ENCODE data around the gene MRPL19. TPM values are rescaled to one million over a fixed set of nuclear protein-coding genes. Genes with fewer than 3 reads are reported as not detected.
A peak's percentile ranks its signal among the peaks of the same experiment; 100 is the strongest.

The MRPL19 gene
- total and polyA plus RNA-seq, 2 of the 13 experiments (the other 11 are each of a cell fraction or from before 2014, with no cell fraction given): 43.2 to 163 TPM

DNA sequence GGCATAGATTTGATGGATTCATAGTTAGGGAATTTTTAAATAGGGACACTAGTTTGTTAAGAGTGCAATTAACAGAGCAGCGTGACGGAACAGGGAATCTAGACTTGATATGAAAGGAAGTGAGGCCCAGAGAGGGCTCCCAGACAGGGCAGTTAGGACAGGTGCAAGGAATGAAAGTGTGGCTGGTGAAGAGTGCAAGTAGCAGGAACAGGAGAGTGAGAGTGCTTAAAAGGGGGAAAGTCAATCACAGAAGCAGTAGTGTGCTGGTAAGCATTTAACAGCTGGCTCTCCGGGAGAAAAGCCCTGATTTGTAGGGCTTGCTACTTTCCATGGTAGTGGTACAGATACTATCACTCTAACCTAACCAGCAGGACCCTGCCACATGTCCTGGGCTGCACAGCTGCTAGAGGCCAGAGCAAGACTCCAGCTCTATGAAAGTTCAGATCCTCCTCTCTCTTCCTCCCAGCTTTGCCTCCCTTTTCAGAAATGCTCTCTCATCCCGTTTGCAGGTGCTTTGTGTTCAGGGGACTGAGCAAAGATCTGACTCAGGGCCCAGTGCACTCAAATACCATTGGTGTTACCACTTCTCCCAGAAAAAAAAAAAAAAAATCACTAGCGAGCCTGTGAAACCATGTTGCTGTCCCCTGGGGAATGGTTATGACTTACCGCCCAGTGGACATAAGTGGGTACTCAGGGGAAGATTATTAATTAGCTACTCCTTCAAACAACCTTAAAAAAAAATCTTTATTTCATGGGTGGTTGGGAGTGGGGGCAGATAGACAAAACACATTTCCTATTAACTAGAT, 82.2 kb downstream of the MRPL19 start:
- FAIRE-seq (no peak), ATAC-seq (peak; percentile 61), DNase-seq (ENCODE audit: low spot score) (no peak)
- no peak overlapping the region for H3K4me2 ChIP-seq (ENCODE audit: low read depth, low read length)
- ChIA-PET CTCF (ENCODE audit: low intra/inter-chr PET ratio, low total read pairs) (interaction anchor here (0.8 kb wide), 1 partner anchor 871 kb away, joined by 3 read pairs; no protein-coding TSS in a partner anchor), POLR2A (no interaction called here)
- no TSS peak for BruUV-seq (replicated peaks)
- no peaks in the 10 kb centered on the region for H3K4me1 ChIP-seq (ENCODE audit: insufficient read depth, low read length)
- intact Hi-C loops (cut with micrococcal nuclease; ENCODE audit: unreplicated experiment): no loop called here
- H3K4me3 ChIP-seq (replicated peaks in 1 of 3; ENCODE audit: insufficient read depth in 1 of 3, low read depth in 2 of 3, low read length in 3 of 3): no peak overlapping the region
- H3K27ac ChIP-seq (ENCODE audit: extremely low read length, insufficient read depth, low read length): no peak overlapping the region
- in situ Hi-C loops (cut with HindIII; ENCODE audit: extremely low pct_ligation_motif_present, low pct_unique_long_range_greater_than_20kb): no loop called here
- 21% methylated on average over 6 of the region's 6 CpGs for WGBS (ENCODE audit: low lambda C conversion rate)
- TF ChIP-seq, protein P1, sequence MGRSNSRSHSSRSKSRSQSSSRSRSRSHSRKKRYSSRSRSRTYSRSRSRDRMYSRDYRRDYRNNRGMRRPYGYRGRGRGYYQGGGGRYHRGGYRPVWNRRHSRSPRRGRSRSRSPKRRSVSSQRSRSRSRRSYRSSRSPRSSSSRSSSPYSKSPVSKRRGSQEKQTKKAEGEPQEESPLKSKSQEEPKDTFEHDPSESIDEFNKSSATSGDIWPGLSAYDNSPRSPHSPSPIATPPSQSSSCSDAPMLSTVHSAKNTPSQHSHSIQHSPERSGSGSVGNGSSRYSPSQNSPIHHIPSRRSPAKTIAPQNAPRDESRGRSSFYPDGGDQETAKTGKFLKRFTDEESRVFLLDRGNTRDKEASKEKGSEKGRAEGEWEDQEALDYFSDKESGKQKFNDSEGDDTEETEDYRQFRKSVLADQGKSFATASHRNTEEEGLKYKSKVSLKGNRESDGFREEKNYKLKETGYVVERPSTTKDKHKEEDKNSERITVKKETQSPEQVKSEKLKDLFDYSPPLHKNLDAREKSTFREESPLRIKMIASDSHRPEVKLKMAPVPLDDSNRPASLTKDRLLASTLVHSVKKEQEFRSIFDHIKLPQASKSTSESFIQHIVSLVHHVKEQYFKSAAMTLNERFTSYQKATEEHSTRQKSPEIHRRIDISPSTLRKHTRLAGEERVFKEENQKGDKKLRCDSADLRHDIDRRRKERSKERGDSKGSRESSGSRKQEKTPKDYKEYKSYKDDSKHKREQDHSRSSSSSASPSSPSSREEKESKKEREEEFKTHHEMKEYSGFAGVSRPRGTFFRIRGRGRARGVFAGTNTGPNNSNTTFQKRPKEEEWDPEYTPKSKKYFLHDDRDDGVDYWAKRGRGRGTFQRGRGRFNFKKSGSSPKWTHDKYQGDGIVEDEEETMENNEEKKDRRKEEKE (IDR thresholded peaks at IDR 0.05): no peak
- TF ChIP-seq ZBTB3 (CRISPR knock-in tag; IDR thresholded peaks at IDR 0.05; ENCODE audit: borderline replicate concordance, low read depth): no peak
- TF ChIP-seq ZNF274 (CRISPR knock-in tag; IDR thresholded peaks at IDR 0.05): no peak
- TF ChIP-seq IKZF1 (IDR thresholded peaks at IDR 0.05): no peak
- TF ChIP-seq ZNF776 (CRISPR knock-in tag; IDR thresholded peaks at IDR 0.05): no peak
- no peak overlapping the region for H2AFZ ChIP-seq (ENCODE audit: low read length)
- 0 out of 5 replicates have a peak, but pooled peaks cover 0 to 6% of the 10 kb centered on the region in 2 experiments for H3K27me3 ChIP-seq (ENCODE audit: control insufficient read depth in 1 of 2, insufficient read depth in 2 of 2, low read length in 2 of 2)
- no peaks in the 10 kb centered on the region for H3K9me3 ChIP-seq (ENCODE audit: low read length)
- H3K79me2 ChIP-seq (ENCODE audit: insufficient read depth, low read length): no peaks in the 10 kb centered on the region
- H3K36me3 ChIP-seq (replicated peaks in 1 of 2; ENCODE audit: control insufficient read depth in 1 of 2, insufficient read depth in 2 of 2, low read length in 2 of 2): no peaks in the 10 kb centered on the region
- H4K20me1 ChIP-seq (ENCODE audit: insufficient read depth, low read length): no peaks in the 10 kb centered on the region
- H3K9ac ChIP-seq (ENCODE audit: insufficient read depth, low read depth, low read length): no peak overlapping the region

All from HepG2 (cell line).